ENCODE measurements around the gene FXYD2. TPM values are rescaled to one million over a fixed set of nuclear protein-coding genes. Genes with fewer than 3 reads are reported as not detected.
A peak's percentile ranks its signal among the peaks of the same experiment; 100 is the strongest.

Gene FXYD2
- total and polyA plus RNA-seq, 9 of the 15 experiments (the other 6 are each of a cell fraction or from before 2014, with no cell fraction given): not detected

GRCh38 chr11:117809236-117810055, 15.1 kb downstream of the FXYD2 start (continued):
- TF ChIP-seq AFF1 (IDR thresholded peaks at IDR 0.05; ENCODE audit: low read depth in 1 of 2, partially characterized antibody in 2 of 2) (no peak), RBM15 (IDR thresholded peaks at IDR 0.05; ENCODE audit: insufficient read depth, low read length) (no peak), CAMTA2 (CRISPR knock-in tag; conservative IDR thresholded peaks at IDR 0.05) (no peak), ZBTB34 (CRISPR knock-in tag; IDR thresholded peaks at IDR 0.05) (no peak), SMAD2 (IDR thresholded peaks at IDR 0.05; ENCODE audit: low read depth, low read length) (no peak), SRSF9 (IDR thresholded peaks at IDR 0.05; ENCODE audit: borderline replicate concordance, low read depth, low read length) (no peak), ZBTB5 (IDR thresholded peaks at IDR 0.05) (peak; percentile 71; the same call in 1 of the 2 replicates), ZBTB12 (CRISPR knock-in tag; IDR thresholded peaks at IDR 0.05) (no peak), CBFB (CRISPR knock-in tag; IDR thresholded peaks at IDR 0.05) (no peak), TRIM25 (IDR thresholded peaks at IDR 0.05; ENCODE audit: borderline replicate concordance) (peak; percentile 89; the same call in 1 of the 2 replicates), ZNF224 (CRISPR knock-in tag; IDR thresholded peaks at IDR 0.05) (no peak), TAF1 (IDR thresholded peaks at IDR 0.05; ENCODE audit: control insufficient read depth, extremely low read depth, insufficient read depth, low read length, severe bottlenecking) (no peak), MTA2 (IDR thresholded peaks at IDR 0.05; ENCODE audit: low read depth) (peak; percentile 38; the same call in 1 of the 2 replicates), TFAP4 (CRISPR knock-in tag; IDR thresholded peaks at IDR 0.05; ENCODE audit: borderline replicate concordance) (peak; percentile 45; the same call in 1 of the 2 replicates)
